KMS-11 (cell line): ENCODE data around the gene CACNB2.
"Not testable (repeated sequence)": the region's sequence is repeated elsewhere in the genome, so short reads cannot be mapped to it uniquely, and the experiment has no call there.

Experiments
- H2AFZ ChIP-seq: fragments of 200-600 bp; sonication (generic); 2 replicates; pipeline ENCODE4 v1.6.1; 2016; ENCODE audit warnings: antibody characterized with exemption, mixed run types, low read depth
- H3K27ac ChIP-seq: fragments of 200-600 bp; sonication (generic); 2 replicates; pipeline ENCODE4 v1.6.1; 2016; ENCODE audit warnings: mild to moderate bottlenecking, mixed run types
- H3K27me3 ChIP-seq: fragments of 200-600 bp; sonication (generic); 2 replicates; pipeline ENCODE4 v1.6.1; 2017; ENCODE audit warnings: mild to moderate bottlenecking, low read depth, mixed run types, moderate library complexity; ENCODE audit not compliant: insufficient read depth
- H3K36me3 ChIP-seq: fragments of 200-600 bp; sonication (generic); 2 replicates; pipeline ENCODE4 v1.6.1; 2017; ENCODE audit warnings: mild to moderate bottlenecking, mixed run types; ENCODE audit not compliant: insufficient read depth
- H3K4me1 ChIP-seq: fragments of 200-600 bp; sonication (generic); 2 replicates; pipeline ENCODE4 v1.6.1; 2016; ENCODE audit warnings: mild to moderate bottlenecking, low read depth, mixed run types; ENCODE audit not compliant: poor library complexity, severe bottlenecking
- H3K4me2 ChIP-seq: fragments of 200-600 bp; sonication (generic); 2 replicates; pipeline ENCODE4 v1.7.0; 2016; ENCODE audit warnings: mild to moderate bottlenecking, mixed run types
- H3K4me3 ChIP-seq: fragments of 200-600 bp; sonication (generic); IDR thresholded peaks from 2 replicates; pipeline ENCODE4 v1.6.1; 2017; ENCODE audit warnings: low read depth, low read length, mixed read lengths; ENCODE audit not compliant: insufficient read depth
- H3K79me2 ChIP-seq: fragments of 200-600 bp; sonication (generic); 2 replicates; pipeline ENCODE4 v1.6.1; 2016; ENCODE audit warnings: low read depth, mixed run types; ENCODE audit not compliant: insufficient read depth
- H3K9ac ChIP-seq: fragments of 200-600 bp; sonication (generic); 2 replicates; pipeline ENCODE4 v1.6.1; 2016; ENCODE audit warnings: mild to moderate bottlenecking, mixed run types
- H4K20me1 ChIP-seq: fragments of 200-600 bp; sonication (generic); 2 replicates; pipeline ENCODE4 v1.6.1; 2016; ENCODE audit warnings: mild to moderate bottlenecking, mixed run types; ENCODE audit not compliant: insufficient read depth
- CTCF ChIP-seq: fragments of 200-600 bp; sonication (generic); conservative IDR thresholded peaks from 2 replicates; pipeline ENCODE4 v1.6.1; 2017; ENCODE audit warnings: low read depth, mild to moderate bottlenecking, antibody characterized with exemption, low read length, moderate library complexity, mixed read lengths

The CACNB2 gene

GRCh38 chr10:18204039-18204835 is 64.0 kb downstream of the CACNB2 start:
- Histone ChIP-seq H3K27me3 (no peaks in the 10 kb centered on the region), H3K27ac (no peak overlapping the region), H3K79me2 (no peaks in the 10 kb centered on the region), H4K20me1 (no peaks in the 10 kb centered on the region), H3K9ac (no peak overlapping the region), H2AFZ (no peak overlapping the region), H3K4me2 (no peak overlapping the region), H3K4me3 (no peak overlapping the region), H3K36me3 (no peaks in the 10 kb centered on the region), H3K4me1 (no peaks in the 10 kb centered on the region)
- no peak for TF ChIP-seq CTCF

- Histone ChIP-seq H4K20me1 (no peaks in the 10 kb centered on the region), H3K79me2 (no peaks in the 10 kb centered on the region)
Measured at GRCh38 chr10:18205098-18205834, 65.0 kb downstream of the CACNB2 start.

DNA sequence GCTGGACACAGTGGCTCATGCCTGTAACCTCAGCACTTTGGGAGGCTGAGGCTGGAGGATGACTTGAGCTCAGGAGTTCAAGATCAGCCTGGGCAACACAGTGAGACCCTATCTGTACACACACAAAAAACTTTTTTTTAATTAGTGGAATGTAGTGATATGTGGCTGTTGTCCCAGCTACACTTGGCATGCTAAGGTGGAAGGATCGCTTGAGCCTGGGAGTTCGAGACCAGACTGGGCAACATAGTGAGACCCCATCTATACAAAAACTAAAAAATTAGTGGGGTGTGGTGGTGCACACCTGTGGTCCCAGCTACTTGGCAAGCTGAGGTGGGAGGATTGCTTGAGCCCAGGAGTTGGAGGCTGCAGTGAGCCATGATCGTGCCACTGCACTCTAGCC is 68.0 kb downstream of the CACNB2 start:
- H3K4me1 ChIP-seq, H3K4me2 ChIP-seq, H3K27me3 ChIP-seq, H3K27ac ChIP-seq, H2AFZ ChIP-seq, H3K9ac ChIP-seq, H3K79me2 ChIP-seq, H4K20me1 ChIP-seq, H3K4me3 ChIP-seq, H3K36me3 ChIP-seq: not testable (repeated sequence)

More at GRCh38 chr10:18205098-18205834, 65.0 kb downstream of the CACNB2 start:
- no peaks in the 10 kb centered on the region for H3K4me1 ChIP-seq
- no peaks in the 10 kb centered on the region for H3K36me3 ChIP-seq
- H3K9ac ChIP-seq = no peak overlapping the region
- H3K4me2 ChIP-seq = no peak overlapping the region
- no peak overlapping the region for H3K4me3 ChIP-seq
- H2AFZ ChIP-seq = no peak overlapping the region
- H3K27me3 ChIP-seq = no peaks in the 10 kb centered on the region
- no peak for TF ChIP-seq CTCF
- H3K27ac ChIP-seq = no peak overlapping the region

DNA sequence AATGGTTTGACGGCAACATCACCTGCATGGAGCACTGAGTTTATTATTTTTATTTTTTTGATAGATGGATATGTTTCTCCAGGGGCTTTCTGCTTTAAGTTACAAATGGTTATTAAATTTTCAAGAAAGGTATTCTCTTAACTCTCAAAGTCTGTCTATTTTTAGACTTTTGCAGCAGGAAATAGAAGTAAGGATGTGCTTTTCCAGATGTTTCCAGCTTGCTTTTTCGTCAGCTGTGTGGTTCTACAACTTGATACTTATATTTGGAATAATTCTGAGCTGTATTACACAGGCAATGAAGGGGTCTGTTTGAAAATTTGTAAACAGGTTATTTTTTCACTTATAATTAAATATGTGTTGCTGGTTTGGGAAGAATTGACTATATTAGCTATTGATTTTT is 69.0 kb downstream of the CACNB2 start:
- TF ChIP-seq CTCF = no peak
- no peak overlapping the region for H3K4me3 ChIP-seq

GRCh38 chr10:18210711-18211110 is 70.5 kb downstream of the CACNB2 start:
- no peak for TF ChIP-seq CTCF
- Histone ChIP-seq H4K20me1 (no peaks in the 10 kb centered on the region), H3K4me1 (no peaks in the 10 kb centered on the region), H2AFZ (no peak overlapping the region), H3K4me3 (no peak overlapping the region), H3K79me2 (no peaks in the 10 kb centered on the region), H3K27me3 (no peaks in the 10 kb centered on the region), H3K36me3 (no peaks in the 10 kb centered on the region), H3K9ac (no peak overlapping the region), H3K27ac (no peak overlapping the region), H3K4me2 (no peak overlapping the region)

More for the DNA sequence above, 69.0 kb downstream of the CACNB2 start:
- Histone ChIP-seq H3K4me1 (no peaks in the 10 kb centered on the region), H2AFZ (no peak overlapping the region), H3K4me2 (no peak overlapping the region), H3K27me3 (no peaks in the 10 kb centered on the region), H3K79me2 (no peaks in the 10 kb centered on the region), H4K20me1 (no peaks in the 10 kb centered on the region), H3K27ac (no peak overlapping the region), H3K9ac (no peak overlapping the region), H3K36me3 (no peaks in the 10 kb centered on the region)
